Left hindlimb (tissue), 1 donor: ENCODE data around the gene NCKAP1.
"Not testable (repeated sequence)": the region's sequence is repeated elsewhere in the genome, so short reads cannot be mapped to it uniquely, and the experiment has no call there.

ENCODE experiments used
- DNase-seq: peaks from one replicate; pipeline ENCODE4 v3.0.0-alpha.2; 2018

The NCKAP1 gene, protein sequence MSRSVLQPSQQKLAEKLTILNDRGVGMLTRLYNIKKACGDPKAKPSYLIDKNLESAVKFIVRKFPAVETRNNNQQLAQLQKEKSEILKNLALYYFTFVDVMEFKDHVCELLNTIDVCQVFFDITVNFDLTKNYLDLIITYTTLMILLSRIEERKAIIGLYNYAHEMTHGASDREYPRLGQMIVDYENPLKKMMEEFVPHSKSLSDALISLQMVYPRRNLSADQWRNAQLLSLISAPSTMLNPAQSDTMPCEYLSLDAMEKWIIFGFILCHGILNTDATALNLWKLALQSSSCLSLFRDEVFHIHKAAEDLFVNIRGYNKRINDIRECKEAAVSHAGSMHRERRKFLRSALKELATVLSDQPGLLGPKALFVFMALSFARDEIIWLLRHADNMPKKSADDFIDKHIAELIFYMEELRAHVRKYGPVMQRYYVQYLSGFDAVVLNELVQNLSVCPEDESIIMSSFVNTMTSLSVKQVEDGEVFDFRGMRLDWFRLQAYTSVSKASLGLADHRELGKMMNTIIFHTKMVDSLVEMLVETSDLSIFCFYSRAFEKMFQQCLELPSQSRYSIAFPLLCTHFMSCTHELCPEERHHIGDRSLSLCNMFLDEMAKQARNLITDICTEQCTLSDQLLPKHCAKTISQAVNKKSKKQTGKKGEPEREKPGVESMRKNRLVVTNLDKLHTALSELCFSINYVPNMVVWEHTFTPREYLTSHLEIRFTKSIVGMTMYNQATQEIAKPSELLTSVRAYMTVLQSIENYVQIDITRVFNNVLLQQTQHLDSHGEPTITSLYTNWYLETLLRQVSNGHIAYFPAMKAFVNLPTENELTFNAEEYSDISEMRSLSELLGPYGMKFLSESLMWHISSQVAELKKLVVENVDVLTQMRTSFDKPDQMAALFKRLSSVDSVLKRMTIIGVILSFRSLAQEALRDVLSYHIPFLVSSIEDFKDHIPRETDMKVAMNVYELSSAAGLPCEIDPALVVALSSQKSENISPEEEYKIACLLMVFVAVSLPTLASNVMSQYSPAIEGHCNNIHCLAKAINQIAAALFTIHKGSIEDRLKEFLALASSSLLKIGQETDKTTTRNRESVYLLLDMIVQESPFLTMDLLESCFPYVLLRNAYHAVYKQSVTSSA

DNA sequence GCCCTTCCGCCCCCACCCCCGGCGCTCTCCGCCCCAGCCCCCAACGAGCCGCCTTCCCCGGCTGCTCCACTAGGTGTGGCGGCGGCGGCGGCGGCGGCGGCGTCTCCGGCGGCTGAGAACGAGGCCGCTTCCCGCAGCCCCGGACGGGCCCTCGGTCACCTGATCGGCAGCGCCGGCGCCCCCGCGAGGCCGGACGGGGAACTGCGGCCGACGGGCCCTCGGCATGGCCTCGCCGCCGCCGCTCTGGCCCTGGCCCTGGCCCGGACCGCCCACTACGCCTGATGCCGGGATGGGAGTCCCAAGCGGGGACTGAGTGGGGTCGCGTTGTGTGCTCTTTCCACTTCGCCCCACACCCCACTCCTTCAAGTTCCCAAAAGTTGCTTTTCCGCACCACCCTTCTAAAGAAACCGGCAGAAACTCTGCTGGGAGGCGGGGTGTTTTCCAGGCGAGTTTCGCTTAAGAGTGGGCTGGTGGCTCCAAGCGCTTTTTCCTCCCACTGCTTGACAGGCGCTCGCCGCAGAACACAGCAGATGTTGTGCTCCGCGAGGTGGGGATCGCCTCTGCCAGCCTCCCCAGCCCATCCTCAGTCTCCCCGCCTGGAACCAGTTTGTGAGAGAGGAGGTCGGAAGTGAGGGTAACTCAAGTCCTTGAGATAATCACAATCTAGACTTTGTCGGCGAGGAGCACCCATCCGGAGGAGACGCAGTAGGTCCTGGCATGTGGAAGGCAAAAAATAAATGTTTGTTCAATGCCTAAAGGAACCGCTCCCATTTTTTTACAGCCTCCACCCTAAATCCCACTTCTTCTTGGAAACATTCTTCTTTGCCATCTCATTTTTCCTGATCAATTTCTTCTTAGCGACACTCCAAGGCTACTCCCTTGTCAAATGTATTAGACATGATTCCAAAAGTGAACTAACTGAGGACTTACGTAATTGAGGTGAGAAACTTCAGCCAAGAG, at the start of gene NCKAP1:
Gene NCKAP1 (minus strand): TSS at position 117 of the 960 bp plus-strand sequence. CDS start 358 bp downstream, outside the sequence.
- DNase-seq: peak; percentile 93

DNA sequence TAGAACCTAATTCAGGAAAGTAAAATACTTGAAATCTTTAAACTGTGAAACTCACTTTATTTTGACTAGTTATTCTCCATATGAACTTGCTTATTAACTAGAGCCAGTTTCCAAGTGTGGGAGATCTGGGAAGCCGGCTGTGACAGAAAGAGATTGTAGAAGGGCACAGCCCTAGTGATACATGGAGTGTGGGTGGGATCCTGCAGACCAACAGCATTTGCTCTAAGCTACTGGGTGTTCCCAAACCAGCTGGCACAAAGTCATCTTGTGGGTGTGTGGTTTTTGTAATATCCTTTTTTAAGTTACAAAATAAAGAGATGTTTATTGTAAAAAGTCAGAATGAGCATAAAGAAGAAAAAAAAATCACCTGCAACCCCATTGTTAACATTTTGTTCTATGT, 43.7 kb upstream of the NCKAP1 start:
- DNase-seq: no peak

DNA sequence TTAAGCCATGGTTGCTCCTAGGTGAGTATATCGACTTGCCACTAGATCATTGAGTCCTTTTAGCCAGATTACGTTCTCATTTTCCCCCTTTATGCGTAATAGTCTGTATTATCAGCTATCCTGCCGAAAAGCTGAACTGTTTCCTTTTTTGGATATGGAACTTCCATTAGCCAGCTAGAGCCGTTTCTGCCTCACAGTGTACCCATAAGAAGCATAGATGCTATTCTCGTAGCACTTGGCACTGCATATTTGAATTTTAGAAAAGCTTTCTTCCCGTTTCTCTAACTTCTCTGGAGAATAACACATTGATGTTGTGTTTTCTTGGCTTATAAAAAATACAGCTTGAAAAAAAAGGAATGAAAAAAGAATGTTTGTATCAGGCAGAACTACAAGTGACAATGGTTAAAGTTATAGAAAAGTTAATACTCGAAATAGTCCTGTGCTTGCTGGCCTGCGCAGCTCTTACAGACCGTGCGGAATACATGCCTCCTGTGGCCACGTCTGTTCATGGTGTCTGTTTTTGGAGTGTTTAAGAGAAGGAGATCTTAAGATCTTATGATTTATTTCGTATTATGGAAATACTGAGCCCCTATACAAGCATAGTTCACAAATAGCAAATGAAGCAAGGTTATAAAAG, 41.0 kb upstream of the NCKAP1 start:
- no peak for DNase-seq

DNA sequence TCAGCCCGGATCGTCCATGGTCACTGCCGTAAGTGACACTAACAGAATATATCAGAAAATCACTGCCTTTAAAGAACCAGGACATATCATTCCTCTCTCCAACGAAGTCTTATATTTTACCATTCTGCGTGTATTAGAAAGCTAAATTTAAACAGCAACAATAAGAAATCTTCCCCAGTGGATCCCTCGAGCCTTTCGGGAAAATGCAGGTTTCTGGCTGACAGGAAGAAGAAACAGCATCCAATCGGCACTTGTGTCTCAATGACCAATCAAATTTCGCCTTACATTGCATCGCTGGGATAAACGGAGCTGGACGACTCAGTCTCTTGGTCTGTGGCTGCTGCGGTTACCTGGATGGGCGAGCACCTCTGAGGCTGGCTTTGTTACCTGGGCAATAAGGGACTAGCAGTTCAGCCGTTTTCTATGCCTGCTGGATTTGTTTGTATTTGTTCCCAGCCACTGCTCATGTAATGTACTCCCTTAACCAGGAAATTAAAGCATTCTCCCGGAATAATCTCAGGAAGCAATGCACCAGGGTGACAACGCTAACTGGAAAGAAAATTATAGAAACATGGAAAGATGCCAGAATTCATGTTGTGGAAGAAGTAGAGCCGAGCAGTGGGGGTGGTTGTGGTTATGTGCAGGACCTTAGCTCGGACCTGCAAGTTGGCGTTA, 40.3 kb upstream of the NCKAP1 start, which contains the start of gene DUSP19:
Gene DUSP19 (plus strand): TSS at position 284 of the 675 bp plus-strand sequence. CDS start 187 bp downstream, at position 471.
- DNase-seq: peak; percentile 92

DNA sequence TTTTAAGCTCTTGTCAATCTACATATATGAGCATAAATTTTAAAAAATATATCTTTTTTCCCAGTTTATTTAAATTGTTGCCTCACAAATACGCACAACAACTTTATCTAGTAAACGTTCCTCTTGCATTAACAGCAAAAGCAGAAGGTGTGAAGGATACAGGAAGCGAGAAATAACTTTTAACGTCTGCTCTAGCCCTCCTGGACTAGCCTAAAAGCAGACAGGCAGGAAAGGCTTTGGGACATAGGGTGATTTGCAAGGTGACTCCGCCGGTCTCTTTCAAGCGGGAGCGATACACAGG, 39.9 kb upstream of the NCKAP1 start:
- no peak for DNase-seq

DNA sequence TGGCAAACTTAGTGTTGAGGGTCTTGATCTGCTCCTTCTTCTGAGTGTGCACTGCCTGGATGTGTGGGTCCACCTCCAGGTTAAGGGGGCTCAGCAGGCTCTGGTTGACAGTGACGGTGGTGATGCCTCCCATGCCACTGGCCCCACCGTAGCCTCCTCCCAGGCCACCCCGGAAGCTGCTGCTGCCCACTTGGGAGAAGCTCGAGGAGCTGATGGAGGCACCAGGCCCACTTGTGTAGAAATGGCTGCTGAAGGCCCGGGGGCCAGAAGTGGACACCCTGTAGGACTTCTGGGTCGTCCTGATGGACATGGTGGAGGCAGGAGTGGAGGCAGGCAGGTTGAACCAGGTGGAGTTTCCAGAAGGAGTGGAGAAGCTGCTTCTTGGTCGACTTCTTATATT, 33.9 kb upstream of the NCKAP1 start:
- DNase-seq: no peak

DNA sequence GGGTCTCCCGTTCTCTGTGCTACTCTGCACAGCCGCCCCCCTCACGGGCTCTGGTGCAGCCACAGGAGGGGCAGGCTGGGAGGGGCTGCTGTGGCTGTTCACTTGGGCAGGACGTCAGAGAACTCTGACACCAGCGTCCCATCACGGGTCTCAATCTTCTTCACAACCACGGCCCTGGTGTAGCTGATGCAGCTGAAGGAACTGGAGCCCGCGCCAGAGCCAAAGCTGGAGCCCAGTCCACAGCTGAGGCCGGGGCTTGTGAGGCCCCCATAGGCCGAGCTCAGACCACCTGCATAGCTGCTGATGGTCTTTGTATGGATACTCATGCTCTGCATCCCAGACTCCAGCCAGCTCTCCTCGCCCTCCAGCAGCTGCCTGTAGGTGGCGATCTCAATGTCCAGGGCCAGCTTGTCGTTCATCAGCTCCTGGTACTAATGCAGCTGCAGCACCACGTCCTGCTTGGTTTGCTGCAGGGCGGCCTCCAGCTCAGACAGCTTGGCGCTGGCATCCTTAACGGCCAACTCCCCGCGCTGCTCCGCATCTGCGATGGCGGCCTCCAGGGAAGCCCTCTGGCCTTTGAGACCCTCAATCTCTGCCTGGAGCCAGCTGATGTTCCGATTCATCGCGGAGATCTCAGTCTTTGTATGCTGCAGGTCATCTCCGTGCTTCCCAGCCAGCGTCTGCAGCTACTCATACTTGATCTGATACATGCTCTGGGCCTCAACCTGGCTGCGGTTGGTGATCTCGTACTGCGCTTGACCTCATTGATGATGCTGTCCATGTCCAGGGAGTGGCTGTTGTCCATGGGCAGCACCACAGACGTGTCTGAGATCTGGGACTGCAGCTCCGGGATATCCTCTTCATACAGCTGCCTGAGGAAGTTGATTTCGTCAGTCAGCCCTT, 32.9 kb upstream of the NCKAP1 start:
- no peak for DNase-seq

DNA sequence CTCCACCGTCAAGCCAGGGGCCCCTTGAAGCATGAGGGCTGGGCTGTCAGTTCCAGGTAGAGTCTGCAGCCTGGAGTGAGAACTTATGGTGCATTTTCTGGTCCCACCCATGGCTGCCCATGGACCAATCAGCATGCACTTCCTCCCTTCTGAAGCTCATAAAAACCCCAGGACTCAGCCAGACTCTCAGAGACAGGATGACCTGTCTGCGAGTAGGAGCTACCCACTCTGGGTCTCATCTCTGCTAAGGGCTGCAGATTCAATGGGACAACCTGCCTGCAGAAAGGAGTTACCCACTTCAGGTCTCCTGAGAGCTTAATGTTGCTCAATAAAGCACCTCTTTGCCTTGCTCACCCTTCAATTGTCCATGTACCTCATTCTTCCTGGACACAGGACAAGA, 30.9 kb upstream of the NCKAP1 start:
- no peak for DNase-seq

DNA sequence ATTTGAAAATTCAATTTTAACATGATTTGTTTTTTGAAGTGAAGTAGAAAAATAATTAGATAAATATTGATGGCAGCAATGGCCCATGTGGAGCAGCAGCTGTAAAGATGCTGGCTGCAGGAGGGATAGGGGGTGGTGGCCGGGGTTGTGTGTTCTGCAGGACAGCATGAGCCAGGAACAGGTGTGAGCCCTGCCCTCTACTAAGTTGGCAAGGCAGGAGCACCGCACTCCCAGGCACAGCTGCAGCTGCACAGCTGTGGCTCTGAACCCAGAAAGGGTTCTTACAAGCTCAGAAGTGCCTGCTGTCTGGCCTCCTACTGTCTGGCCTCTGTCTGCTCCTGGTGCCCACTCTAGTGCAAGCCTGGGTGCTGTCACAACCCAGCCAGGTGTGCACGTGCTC, 30.3 kb upstream of the NCKAP1 start:
- no peak for DNase-seq

DNA sequence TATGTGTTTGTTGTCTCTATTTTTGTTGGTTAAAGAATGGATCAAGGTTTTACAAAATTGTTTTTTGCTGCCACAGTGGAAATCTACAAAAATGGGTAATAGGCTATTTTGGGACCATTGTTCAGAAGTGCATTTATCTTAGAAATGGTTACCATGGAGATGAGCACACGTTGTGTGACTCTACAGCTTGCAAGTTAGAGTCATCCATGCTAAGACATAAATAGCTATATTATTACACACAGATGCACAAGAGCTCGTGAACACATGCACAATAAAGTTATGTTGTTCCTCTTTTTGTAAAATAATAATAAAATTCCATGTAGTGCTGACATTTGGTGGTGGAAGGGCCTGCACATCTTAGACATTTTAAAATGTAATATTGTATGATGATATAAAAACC, 24.8 kb upstream of the NCKAP1 start:
- DNase-seq: no peak

DNA sequence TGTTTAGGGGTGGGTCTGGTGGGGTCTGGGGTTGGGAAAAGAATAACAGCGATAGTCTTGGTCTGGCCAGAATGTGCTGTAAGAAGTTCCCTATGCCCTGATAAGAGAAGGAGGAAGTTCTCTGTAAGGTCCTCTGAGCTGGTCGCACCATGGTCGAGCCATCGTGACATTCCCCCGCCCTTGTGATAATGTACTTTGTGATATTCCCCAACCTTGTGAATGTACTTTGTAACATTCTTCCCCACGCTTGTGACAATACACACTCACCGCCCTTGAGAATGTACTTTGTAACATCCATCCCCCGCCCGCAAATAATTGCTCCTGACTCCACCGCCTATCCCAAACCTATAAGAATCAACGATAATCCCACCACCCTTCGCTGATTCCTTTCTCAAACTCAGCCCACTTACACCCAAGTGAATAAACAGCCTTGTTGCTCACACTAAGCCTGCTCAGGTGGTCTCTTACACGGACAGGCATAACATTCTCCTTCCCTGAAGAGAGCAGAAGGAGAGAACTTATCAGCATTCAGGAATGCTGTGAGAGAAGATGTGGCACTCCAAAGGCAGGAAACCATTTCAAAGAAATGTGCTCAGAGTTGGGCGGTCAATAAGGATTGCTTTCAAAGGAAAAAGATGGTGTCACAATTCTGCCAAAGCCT, 22.4 kb upstream of the NCKAP1 start:
- DNase-seq: no peak

DNA sequence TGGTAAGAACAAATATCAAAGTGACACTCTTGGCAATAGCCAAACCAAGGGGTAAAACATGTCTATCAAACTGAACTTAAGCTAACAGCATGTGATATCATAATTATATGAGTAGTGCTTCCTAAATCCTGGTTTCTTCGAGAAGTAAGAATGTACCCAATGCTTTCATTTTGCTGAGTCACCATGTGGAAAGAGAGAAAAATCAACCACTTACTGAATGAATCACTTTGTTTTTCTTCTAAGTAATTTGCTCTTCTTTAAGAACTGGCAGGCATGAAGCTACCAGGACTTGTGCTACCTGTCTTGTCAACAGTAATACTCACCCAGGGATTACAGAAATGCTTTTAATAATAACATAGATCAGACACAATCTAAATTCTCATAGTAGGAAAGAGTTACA, 21.3 kb upstream of the NCKAP1 start:
- DNase-seq: no peak

DNA sequence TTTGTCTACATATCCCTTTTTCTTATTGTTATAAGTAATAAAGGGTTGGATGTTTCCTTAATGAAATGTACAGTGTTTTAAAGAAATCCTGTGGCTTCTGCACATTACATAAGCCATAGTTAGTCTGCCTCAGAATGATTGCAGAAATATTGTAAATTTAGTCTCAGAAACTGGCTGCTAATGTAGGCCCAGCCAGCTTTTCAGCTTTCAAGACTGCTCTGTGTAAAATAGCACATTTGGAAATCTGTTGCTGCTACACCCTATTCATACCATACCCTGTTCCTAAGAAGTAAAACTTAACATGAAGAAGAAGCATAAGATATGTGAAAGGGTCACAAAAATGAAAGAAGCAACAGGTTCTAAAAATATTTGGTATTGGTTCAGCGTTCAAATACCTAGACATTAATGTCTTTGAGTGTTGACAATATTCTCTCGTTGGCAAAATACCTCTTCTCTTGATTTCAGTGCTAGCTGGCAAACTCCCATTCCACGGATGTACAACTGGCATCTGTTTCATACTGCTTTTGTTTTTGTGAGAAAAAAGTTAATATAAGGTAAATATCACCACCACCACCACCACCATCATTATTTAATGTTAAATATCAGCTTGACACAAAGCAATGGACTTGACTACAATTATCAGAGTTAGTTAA, 19.2 kb upstream of the NCKAP1 start:
- no peak for DNase-seq

DNA sequence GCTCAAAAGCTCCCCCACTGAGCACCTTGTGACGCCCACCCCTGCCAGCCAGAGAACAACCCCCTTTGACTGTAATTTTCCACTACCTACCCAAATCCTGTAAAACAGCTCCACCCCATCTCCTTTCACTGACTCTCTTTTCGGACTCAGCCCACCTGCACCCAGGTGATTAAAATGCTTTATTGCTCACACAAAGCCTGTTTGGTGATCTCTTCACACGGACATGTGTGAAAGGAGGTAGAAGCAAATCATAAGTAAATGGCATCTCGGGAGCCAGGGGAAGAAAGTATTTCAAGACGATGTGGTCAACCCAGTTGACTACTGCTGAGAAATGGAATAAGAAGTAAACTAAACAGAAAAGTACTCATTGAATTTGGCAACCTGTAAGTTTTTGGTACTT, 11.2 kb upstream of the NCKAP1 start:
- DNase-seq: no peak

DNA sequence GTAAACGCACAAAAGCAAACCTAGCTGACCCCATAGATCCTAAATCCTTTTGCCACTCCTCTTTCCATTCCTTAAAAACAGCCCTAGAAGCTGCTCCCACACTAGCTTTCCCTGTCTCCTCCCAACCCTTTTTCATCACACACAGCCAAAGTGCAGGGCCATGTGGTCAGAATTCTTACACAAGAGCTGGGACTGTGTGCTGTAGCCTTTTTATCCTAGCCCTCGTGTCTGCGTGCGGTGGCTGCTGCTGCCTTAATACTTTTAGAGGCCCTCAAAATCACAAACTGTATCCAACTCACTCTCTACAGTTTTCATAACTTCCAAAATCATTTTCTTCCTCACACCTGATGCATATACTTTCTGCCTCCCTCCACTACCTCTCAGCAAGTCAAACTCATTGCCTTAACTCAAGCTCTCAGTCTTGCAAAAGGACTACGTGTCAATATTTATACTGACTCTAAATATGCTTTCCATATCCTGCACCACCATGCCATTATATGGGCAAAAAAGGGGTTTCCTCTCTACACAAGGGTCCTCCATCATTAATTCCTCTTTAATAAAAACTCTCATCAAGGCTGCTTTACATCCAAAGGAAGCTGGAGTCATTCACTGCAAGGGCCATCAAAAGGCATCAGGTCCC, 9.3 kb upstream of the NCKAP1 start:
- not testable (repeated sequence) for DNase-seq

DNA sequence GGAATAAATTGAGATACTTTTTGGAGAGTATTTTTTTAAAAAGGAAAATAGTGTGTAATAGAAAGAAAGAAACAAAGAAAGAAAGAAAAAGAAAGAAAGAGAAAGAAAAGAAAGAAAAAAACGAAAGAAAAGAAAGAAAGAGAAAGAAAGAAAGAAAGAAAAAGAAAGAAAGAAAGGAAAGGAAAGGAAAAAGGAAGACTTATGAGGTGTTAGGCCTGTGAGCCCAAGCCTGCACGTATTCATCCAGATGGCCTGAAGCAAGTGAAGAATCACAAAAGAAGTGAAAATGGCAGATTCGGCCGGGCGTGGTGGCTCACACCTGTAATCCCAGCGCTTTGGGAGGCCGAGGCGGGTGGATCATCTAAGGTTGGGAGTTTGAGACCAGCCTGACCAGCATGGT, 5.3 kb upstream of the NCKAP1 start:
- DNase-seq: not testable (repeated sequence)

DNA sequence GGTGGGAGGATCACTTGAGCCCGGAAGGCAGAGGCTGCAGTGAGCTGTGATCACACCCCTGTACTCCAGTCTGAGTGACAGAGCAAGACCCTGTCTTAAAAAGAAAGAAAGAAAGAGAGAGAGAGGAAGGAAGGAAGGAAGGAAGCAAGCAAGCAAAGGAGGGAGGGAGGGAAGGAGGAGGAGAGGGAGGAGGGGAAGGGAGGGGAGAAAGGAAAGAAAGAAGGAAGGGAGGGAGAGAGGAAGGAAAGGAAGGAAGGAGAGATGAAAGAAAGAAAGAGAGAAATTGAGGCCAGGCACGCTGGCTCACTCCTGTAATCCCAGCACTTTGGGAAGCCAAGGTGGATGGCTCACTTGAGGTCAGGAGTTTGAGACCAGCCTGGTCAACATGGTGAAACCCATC, 2.3 kb upstream of the NCKAP1 start:
- DNase-seq: no peak

DNA sequence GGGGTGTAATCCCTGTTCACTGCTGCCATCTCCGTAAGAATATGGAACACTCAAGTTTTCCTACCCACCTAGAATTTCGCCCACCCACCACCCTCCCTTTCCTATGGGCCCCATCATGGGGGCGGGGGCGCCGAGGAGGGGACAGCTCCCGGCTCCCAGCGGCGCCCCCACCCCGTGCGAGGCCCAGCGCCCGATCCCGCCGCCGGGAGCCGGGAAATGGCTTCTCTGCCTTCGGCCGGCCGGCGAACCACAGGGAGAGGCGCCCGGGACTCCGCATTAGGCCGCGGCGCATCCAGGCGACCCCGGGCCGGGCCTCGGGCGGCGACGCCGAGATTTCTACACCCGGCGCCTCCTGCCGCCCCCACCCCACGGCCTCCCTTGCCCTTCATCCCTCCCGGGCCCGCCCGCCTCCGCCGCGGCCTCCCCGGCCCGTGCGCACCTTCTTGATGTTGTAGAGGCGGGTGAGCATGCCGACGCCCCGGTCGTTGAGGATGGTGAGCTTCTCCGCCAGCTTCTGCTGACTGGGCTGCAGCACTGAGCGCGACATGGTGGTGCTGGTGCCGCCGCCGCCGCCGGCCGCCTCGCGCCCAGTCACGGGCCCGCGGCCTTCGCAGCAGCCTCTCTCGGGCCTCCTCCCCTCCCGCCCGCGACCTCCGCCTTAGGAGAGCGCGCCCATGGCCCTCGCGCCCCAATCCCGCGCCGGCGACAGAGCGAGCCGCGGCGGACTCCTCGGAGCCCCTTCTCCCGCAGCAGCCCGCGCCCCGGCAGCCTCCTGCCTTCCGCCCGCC, 510 bp downstream of the NCKAP1 start:
- DNase-seq: peak; percentile 55
